SK-N-MC (cell line): Measurements from ENCODE around the gene CALD1.

ENCODE experiments used
- EZH2 ChIP-seq: fragments of 200-600 bp; sonication (generic); IDR thresholded peaks from one replicate; pipeline ENCODE4 v1.6.1; 2017; ENCODE audit warnings: antibody characterized with exemption
- FOXP2 ChIP-seq: optimal IDR thresholded peaks from 2 replicates; pipeline ENCODE3; 2011; ENCODE audit warnings: mild to moderate bottlenecking, moderate library complexity; ENCODE audit not compliant: insufficient read depth; ENCODE audit errors: extremely low read length, control extremely low read depth
- POLR2AphosphoS5 ChIP-seq: IDR thresholded peaks from 2 replicates; pipeline ENCODE4 v1.6.1; 2012; ENCODE audit warnings: mild to moderate bottlenecking, low read depth, low read length, borderline replicate concordance

DNA sequence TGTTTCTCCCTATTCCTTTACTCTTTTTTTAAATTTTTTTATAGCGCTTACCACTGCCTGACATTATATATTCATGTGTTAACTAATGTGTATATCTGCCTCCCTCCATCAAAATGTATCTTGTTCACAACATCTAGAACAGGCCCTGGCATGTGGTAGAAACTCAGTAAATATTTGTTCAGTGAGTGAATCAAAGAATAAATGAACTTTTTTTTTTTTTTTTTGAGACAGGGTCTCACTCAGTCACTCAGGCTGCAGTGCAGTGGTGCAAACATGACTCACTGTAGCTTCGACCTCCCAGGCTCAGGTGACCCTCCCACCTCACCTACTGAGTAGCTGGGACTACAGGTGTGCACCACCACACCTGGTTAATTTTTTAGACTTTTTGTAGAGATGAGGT lies 7.5 kb upstream of the CALD1 start:
- TF ChIP-seq POLR2AphosphoS5 (no peak), EZH2 (no peak), FOXP2 (no peak)
